Fibroblast of the conjunctiva (primary cell): ENCODE results near the gene LRFN3.
"Not testable (repeated sequence)": the region's sequence is repeated elsewhere in the genome, so short reads cannot be mapped to it uniquely, and the experiment has no call there.

Experiments
- DNase-seq: peaks from one replicate; pipeline ENCODE4 v3.0.0-alpha.2; 2010; ENCODE audit warnings: low read depth

Gene LRFN3

GRCh38 chr19:35977446-35978222 is 41.5 kb downstream of the LRFN3 start:
- DNase-seq: no peak

DNA sequence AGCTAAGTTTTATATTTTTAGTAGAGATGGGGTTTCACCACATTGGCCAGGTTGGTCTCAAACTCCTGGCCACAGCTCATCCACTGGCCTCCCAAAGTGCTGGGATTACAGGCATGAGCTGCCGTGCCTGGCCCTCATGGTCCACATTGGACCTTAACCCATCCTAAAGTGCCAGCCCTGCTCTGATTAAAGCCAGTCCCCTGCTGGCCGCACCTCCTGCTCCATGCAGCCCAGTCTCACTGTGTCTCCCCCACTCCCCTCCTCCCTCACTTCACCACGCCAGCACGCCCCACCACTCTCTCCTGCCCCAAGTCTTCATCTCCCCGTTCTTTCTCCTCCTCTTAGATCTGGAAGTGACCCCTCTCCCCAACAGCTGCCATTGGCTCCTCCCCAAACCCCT is 42.1 kb downstream of the LRFN3 start:
- no peak for DNase-seq

GRCh38 chr19:35978832-35979365 is 42.7 kb downstream of the LRFN3 start:
- DNase-seq: no peak

GRCh38 chr19:35980997-35981396 is 44.8 kb downstream of the LRFN3 start:
- DNase-seq: not testable (repeated sequence)

DNA sequence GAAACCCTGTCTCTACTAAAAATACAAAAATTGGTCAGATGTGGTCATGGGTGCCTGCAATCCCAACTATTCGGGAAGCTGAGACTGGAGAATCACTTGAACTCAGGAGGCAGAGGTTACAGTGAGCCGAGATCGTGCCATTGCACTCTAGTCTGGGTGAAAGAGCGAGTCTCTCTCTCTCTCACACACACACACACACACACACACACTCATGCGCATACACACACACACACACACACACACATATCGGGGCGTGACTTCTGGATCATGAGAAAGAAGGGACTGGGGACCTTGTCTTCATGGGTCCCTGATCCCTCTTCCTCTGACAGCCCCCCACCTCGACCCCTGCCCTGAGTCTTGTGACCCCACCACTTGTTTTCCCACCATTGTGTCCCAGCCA is 47.0 kb downstream of the LRFN3 start:
- no peak for DNase-seq

- no peak for DNase-seq
Measured at GRCh38 chr19:35986111-35986510, 49.9 kb downstream of the LRFN3 start.

GRCh38 chr19:35986664-35987570 is 50.7 kb downstream of the LRFN3 start:
- DNase-seq: no peak

DNA sequence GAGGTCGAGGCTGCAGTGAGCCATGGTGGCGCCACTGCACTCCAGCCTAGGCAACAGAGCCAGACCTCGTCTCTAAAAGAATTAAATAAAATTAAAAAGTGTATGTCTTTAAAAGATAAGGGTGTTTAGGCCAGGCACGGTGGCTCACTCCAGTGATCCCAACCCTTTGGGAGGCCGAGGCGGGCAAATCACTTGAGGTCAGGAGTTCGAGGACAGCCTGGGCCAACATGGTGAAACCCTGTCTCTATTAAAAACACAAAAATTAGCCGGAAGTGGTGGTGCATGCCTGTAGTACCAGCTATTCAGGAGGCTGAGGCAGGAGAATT is 51.4 kb downstream of the LRFN3 start:
- no peak for DNase-seq

GRCh38 chr19:35988824-35989223 is 52.6 kb downstream of the LRFN3 start:
- no peak for DNase-seq

- DNase-seq: no peak
Measured at GRCh38 chr19:35990156-35990555, 54.0 kb downstream of the LRFN3 start.

- no peak for DNase-seq
Measured at GRCh38 chr19:35990771-35991730, 54.9 kb downstream of the LRFN3 start.

DNA sequence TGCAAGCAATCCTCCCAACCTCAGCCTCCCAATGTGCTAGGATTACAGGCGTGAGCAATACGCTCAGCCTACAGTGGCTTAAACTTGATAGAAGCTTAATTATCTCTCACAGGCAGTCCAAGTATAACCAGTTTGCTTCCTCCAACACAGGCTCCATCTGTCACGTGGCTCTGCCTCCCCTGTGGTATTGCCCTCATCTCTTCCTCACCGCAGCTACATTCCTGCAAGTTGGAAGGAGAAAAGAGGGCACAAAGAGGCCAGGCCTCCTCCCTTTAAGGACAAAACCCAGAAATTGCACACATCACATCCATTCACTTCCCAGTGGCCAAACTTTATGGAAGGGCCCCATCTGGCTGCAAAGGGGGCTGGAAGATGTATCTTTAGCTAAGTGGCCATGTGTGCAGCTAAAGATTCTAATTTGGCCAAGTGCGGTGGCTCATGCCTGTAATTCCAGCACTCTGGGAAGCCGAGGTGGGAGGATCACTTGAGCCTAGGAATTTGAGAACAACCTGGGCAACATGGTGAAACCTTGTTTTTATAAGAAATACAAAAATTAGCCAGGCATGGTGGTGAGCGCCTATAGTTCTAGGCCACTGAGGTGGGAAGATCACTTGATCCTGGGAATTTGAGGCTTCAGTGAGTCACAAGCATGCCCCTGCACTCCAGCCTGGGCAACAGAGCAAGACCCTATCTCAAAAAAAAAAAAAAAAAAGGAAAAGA is 55.7 kb downstream of the LRFN3 start:
- no peak for DNase-seq

- DNase-seq: no peak
Measured at GRCh38 chr19:35992907-35993765, 57.0 kb downstream of the LRFN3 start.

- DNase-seq: no peak
Measured at GRCh38 chr19:35993923-35994598, 57.9 kb downstream of the LRFN3 start.
